A673 (cell line): ENCODE data around the gene TANC1. TPM values are rescaled to one million over a fixed set of nuclear protein-coding genes. Genes with fewer than 3 reads are reported as not detected.
A peak's percentile ranks its signal among the peaks of the same experiment; 100 is the strongest.

Experiments used
- BruUV-seq: library from RNA; stranded (reverse); fragments of 400-500 nt; replicated peaks from 2 replicates; lab custom pipeline; 2021; lab: Mats Ljungman, UMichigan
- CTCF ChIA-PET: fragments of 300-600 bp; sonication (Branson Sonifier 250); formaldehyde crosslinking; loops from one replicate; lab custom pipeline; 2022; ENCODE audit warnings: antibody characterized with exemption; lab: Charles Lee
- POLR2A ChIA-PET: fragments of 300-600 bp; sonication (Branson Sonifier 250); formaldehyde crosslinking; loops from one replicate; lab custom pipeline; 2022; ENCODE audit warnings: antibody characterized with exemption; ENCODE audit not compliant: low non-redundant PET; lab: Charles Lee
- DNase-seq: peaks from one replicate; pipeline ENCODE4 v3.0.0-alpha.2; 2015; ENCODE audit warnings: low spot score
- H3K27ac ChIP-seq: fragments of 200-600 bp; sonication (generic); 2 replicates; pipeline ENCODE4 v1.5.1; 2016; ENCODE audit warnings: mixed run types, low read depth, mild to moderate bottlenecking, mixed read lengths, antibody characterized with exemption, low read length; ENCODE audit not compliant: poor library complexity, severe bottlenecking
- H3K27me3 ChIP-seq: fragments of 200-600 bp; sonication (generic); replicated peaks from 2 replicates; pipeline ENCODE4 v1.6.1; 2017; ENCODE audit warnings: mixed run types, low read depth, mild to moderate bottlenecking, mixed read lengths, antibody characterized with exemption, low read length; ENCODE audit not compliant: insufficient read depth, poor library complexity
- H3K36me3 ChIP-seq: fragments of 200-600 bp; sonication (generic); 2 replicates; pipeline ENCODE4 v1.6.1; 2016; ENCODE audit warnings: mixed run types, mild to moderate bottlenecking, mixed read lengths, antibody characterized with exemption, low read length; ENCODE audit not compliant: insufficient read depth, poor library complexity, severe bottlenecking
- H3K4me1 ChIP-seq: fragments of 200-600 bp; sonication (generic); 2 replicates; pipeline ENCODE4 v1.6.1; 2017; ENCODE audit warnings: mixed run types, mild to moderate bottlenecking, mixed read lengths, antibody characterized with exemption, low read length; ENCODE audit not compliant: insufficient read depth, poor library complexity, severe bottlenecking
- H3K4me3 ChIP-seq: fragments of 200-600 bp; sonication (generic); 2 replicates; pipeline ENCODE4 v1.5.1; 2016; ENCODE audit warnings: low read depth, mixed run types, mild to moderate bottlenecking, mixed read lengths, low read length; ENCODE audit not compliant: poor library complexity, severe bottlenecking
- H3K9me3 ChIP-seq: fragments of 200-600 bp; sonication (generic); 2 replicates; pipeline ENCODE4 v1.6.1; 2016; ENCODE audit warnings: mixed run types, low read depth, mild to moderate bottlenecking, mixed read lengths, antibody characterized with exemption, low read length; ENCODE audit not compliant: poor library complexity, severe bottlenecking
- CTCF ChIP-seq: fragments of 300-800, 200-600 bp; sonication (generic); conservative IDR thresholded peaks from 2 replicates; pipeline ENCODE4 v1.5.1; 2017; ENCODE audit warnings: low read depth, mild to moderate bottlenecking, antibody characterized with exemption, low read length, moderate library complexity, mixed read lengths
- EZH2 ChIP-seq: fragments of 200-600 bp; sonication (generic); IDR thresholded peaks from 2 replicates; pipeline ENCODE4 v1.6.1; 2017; ENCODE audit warnings: borderline replicate concordance, low read depth, mild to moderate bottlenecking, mixed read lengths, antibody characterized with exemption, low read length; ENCODE audit not compliant: poor library complexity, severe bottlenecking
- intact Hi-C: fragments of 100-400 bp; cut with micrococcal nuclease; formaldehyde crosslinking; loops from one replicate; pipeline ENCODE4 v1.10.0; 2022; ENCODE audit not compliant: unreplicated experiment
- total RNA-seq: library from RNA; stranded (reverse); gene quantifications from 2 replicates; pipeline ENCODE4 v1.2.3, GENCODE V29; 2021

TANC1 gene
- total RNA-seq, 1 experiment from 2014 or later: 9.0 TPM

GRCh38 chr2:159130302-159130701 is 161.9 kb downstream of the TANC1 start:
- no peaks in the 10 kb centered on the region for H3K36me3 ChIP-seq
- CTCF ChIA-PET: interaction anchor here (0.6 kb wide), 1 partner anchor 65 kb away, joined by 7 read pairs; no protein-coding TSS in a partner anchor
- no TSS peak for BruUV-seq
- no peak for DNase-seq
- peaks cover 13% of the 10 kb centered on the region for H3K4me1 ChIP-seq
- H3K27ac ChIP-seq: no peak overlapping the region
- no peaks in the 10 kb centered on the region for H3K27me3 ChIP-seq
- no peak overlapping the region for H3K4me3 ChIP-seq
- intact Hi-C loops: no loop called here
- no peaks in the 10 kb centered on the region for H3K9me3 ChIP-seq
- TF ChIP-seq CTCF (no peak), EZH2 (no peak)
- POLR2A ChIA-PET: no interaction called here

- H3K4me1 ChIP-seq: peaks cover 16% of the 10 kb centered on the region
- H3K36me3 ChIP-seq: no peaks in the 10 kb centered on the region
- intact Hi-C loops: no loop called here
- H3K4me3 ChIP-seq: no peak overlapping the region
- H3K27ac ChIP-seq: no peak overlapping the region
- TF ChIP-seq CTCF (no peak), EZH2 (no peak)
- ChIA-PET CTCF (no interaction called here), POLR2A (interaction anchor here (0.6 kb wide), 1 partner anchor 228 kb away, joined by 4 read pairs; no protein-coding TSS in a partner anchor)
- H3K9me3 ChIP-seq: no peaks in the 10 kb centered on the region
- DNase-seq: no peak
- no peaks in the 10 kb centered on the region for H3K27me3 ChIP-seq
- BruUV-seq: no TSS peak
These were observed 162.9 kb downstream of the TANC1 start for GRCh38 chr2:159131267-159131913.

- no TSS peak for BruUV-seq
- no peak for TF ChIP-seq EZH2
- ChIA-PET POLR2A (no interaction called here), CTCF (no interaction called here)
- DNase-seq: peak; percentile 25
- Histone ChIP-seq H3K27ac (no peak overlapping the region), H3K9me3 (no peaks in the 10 kb centered on the region), H3K4me1 (peaks cover 21% of the 10 kb centered on the region), H3K4me3 (no peak overlapping the region), H3K36me3 (no peaks in the 10 kb centered on the region), H3K27me3 (no peaks in the 10 kb centered on the region)
- intact Hi-C loops: no loop called here
These were observed 163.5 kb downstream of the TANC1 start for GRCh38 chr2:159131914-159132281.

- no peaks in the 10 kb centered on the region for H3K9me3 ChIP-seq
- peak; percentile 46 for TF ChIP-seq CTCF
- TF ChIP-seq EZH2: no peak
- POLR2A ChIA-PET: interaction anchor here (0.6 kb wide), 1 partner anchor 1747 kb away, joined by 3 read pairs; no protein-coding TSS in a partner anchor
- H3K4me3 ChIP-seq: no peak overlapping the region
- intact Hi-C loops: no loop called here
- H3K27me3 ChIP-seq: no peaks in the 10 kb centered on the region
- DNase-seq: peak; percentile 42
- no peak overlapping the region for H3K27ac ChIP-seq
- peaks cover 22% of the 10 kb centered on the region for H3K4me1 ChIP-seq
- CTCF ChIA-PET: no interaction called here
- BruUV-seq: no TSS peak
- H3K36me3 ChIP-seq: no peaks in the 10 kb centered on the region
These were observed 165.4 kb downstream of the TANC1 start for GRCh38 chr2:159133797-159134196.
